ENCODE data around the gene ZNF862.
"Not testable (repeated sequence)": the region's sequence is repeated elsewhere in the genome, so short reads cannot be mapped to it uniquely, and the experiment has no call there.

Gene ZNF862

DNA sequence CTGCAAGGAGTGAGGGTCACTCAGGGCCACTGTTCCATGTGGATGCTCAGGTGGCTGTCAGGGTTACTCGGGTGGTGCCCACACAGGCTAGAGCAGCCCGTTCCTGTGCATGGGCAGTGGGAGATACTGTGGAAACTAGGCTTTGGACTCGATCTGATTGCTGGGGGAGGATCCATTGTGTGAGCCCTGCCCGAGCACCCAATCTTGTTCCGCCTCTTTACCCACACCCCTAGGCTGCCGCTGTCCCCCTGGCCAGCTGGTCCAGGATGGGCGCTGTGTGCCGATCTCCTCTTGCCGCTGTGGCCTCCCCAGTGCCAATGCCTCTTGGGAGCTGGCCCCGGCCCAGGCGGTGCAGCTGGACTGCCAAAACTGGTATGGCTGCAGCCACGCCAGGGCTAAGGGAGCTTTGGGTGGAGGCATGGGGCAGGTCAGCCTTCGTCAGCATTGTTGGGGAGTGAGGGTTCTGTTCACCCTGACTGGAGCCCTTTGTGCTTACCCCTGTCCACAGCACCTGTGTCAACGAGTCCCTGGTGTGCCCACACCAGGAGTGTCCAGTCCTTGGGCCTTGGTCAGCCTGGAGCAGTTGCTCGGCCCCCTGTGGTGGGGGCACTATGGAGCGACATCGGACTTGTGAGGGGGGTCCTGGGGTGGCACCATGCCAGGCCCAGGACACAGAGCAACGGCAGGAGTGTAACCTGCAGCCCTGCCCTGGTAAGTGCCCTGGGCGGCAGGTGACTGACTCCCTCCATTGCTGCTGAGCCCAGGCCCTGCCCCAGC, 12.4 kb upstream of the ZNF862 start:
- no peak for DNase-seq

DNA sequence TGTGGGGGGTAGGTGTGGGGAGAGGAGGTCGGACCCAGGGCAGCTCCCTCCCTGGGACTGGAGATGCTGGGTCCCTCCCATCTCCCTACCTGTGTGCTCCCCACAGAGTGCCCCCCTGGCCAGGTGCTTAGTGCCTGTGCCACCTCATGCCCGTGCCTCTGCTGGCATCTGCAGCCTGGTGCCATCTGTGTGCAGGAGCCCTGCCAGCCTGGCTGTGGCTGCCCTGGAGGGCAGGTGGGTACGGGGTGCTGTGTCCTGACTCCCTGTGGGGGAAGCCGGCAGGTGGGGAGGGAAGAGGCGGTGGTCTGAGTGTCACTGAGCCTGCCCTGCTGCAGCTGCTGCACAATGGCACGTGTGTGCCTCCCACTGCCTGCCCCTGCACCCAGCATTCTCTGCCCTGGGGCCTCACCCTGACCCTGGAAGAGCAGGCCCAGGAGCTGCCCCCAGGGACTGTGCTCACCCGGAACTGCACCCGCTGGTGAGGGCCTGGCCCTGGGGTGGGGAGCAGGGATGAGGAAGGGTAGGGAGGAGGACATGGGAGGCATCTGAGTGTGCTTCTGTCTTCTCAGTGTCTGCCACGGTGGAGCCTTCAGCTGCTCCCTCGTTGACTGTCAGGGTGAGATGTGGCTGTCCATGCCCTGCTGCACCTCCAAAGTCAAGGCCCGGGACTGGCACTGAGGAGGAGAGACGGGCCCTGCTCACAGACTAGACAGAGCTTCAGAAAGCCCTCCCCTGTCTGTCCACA, 11.7 kb upstream of the ZNF862 start:
- DNase-seq = no peak

DNA sequence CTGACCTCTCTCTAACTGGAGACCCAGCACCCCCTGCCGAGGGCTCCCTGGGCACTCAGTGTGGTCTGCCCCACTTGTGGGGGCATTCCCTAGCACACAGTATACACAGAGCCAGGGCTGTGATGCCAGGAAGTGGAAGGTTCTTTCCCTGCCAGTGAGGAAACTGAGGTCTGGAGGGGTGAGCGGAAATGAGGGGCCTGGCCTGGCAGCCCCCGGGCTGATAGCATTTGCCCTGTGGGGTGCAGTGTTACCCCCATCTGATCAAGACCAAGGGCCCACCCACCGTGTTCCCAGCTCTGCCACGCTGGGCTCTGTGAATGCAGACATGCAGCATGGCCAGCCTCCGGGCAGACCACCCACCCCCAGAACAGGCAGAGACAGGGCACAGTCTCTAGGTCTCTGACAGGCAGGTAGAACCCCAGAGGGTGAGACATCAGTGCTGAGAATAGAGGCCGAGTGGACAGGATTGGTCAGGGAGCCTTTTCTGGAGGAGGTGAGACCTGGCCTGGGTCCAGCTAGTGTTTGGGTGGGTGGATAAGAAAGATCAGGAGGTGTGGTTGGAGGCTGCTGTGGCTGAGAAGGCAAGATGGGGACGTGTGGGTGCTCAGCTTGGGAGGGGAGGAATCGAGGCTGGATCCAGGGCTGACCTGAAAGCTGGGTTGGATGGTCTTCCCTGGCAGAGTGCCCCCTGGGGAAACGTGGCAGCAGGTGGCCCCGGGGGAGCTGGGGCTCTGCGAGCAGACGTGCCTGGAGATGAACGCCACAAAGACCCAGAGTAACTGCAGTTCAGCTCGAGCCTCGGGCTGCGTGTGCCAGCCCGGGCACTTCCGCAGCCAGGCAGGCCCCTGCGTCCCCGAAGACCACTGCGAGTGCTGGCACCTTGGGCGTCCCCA, 10.8 kb upstream of the ZNF862 start:
- no peak for DNase-seq

DNA sequence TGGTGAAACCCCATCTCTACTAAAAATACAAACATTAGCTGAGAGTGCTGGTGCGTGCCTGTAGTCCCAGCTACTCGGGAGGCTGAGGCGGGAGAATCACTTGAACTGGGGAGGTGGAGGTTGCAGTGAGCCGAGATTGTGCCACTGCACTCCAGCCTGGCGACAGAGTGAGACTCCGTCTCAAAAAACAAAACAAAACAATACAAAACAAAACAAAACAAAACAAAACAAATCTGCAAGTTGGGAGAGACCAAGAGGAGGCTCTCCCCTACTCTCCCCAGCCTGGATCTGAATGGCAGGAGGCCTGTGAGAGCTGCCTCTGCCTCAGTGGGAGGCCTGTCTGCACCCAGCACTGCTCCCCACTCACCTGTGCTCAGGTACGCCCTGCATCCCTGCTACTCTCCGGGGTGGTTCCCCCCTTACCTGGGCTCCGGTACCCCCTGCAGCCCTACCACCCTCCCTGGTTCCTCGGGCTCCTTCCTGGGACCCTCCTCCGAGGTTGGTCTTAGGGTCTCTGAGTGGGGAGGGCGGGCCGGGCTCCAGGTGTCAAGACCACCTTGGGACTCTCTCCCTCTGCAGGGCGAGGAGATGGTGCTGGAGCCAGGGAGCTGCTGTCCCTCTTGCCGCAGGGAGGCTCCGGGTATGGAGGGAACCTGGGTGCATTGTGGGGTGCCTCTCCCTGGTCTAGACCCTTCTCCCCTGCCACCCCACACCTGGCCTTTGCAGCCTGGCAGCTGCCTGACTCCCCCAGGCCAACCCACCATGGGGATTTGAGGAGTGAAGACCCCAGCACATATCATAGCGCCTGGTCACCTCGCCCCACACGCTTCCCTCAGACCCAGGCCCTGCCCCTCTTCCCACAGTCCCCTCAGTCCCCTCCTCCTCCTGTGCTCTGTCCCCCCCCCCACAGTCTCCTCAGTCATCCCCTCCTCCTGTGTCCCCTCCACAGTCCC, 9.5 kb upstream of the ZNF862 start:
- DNase-seq = no peak

DNA sequence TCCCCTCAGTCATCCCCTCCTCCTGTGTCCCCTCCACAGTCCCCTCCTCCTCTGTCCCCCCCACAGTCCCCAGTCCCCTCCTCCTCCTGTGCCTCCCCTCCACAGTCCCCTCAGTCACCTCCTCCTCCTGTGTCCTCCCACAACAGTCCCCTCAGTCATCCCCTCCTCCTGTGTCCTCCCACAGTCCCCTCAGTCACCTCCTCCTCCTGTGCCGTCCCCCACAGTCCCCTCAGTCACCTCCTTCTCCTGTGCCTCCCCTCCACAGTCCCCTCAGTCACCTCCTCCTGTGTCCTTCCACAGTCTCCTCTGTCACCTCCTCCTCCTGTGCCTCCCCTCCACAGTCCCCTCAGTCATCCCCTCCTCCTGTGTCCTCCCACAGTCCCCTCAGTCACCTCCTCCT, 7.6 kb upstream of the ZNF862 start:
- not testable (repeated sequence) for DNase-seq

DNA sequence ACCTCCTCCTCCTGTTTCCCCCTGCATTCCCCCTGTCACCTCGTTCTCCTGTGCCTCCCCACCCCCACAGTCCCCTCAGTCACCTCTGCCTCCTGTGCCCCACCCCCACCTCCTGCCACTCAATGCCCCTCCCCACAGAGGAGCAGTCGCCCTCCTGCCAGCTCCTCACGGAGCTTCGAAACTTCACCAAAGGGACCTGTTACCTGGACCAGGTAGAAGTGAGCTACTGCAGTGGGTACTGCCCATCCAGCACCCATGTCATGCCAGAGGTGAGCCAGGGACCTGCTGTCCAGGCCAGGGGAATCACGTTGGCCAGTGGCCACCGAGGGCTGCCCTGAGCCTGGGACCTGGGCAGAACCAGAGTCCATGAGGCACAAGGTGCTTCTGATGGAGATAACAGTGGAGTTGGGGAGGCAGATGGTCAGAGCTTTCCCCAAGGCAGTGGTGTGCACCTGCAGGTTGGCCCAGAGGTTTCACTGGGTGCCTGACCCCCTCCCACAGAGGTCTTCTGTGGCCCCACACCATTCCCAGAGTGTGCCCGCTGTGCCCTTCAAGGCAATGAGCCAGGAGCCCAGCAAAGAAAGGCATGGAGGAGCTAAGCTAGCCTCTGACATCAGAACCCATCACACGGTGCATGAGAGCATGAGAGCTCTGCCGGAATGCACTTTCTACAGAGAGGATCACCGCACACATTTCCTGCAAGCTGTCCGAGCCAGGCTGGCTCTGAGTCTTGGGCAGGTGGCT, 7.0 kb upstream of the ZNF862 start:
- no peak for DNase-seq

DNA sequence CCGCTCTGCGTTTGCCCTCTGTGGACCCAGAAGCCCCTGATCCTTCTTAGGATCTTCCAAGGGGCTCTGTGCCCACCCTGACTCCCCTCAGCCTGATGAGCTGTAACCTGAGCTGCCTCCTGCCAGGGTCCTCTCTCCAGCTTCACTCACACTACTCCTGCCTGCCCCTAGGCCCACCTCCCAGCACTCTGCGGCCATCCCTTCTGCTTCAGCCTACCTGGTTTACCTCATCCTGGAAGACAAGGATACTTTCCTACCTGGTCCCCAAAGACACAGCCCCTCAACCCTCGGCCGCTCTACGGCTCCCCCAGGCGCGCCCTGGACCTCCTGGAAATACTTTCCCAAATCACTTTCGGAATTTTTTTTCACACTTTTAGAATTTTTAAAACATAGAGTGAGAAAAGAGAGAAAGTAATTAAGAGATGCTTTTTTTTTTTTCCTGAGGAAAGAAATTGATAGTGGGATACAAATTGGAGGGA, 6.4 kb upstream of the ZNF862 start:
- no peak for DNase-seq

DNA sequence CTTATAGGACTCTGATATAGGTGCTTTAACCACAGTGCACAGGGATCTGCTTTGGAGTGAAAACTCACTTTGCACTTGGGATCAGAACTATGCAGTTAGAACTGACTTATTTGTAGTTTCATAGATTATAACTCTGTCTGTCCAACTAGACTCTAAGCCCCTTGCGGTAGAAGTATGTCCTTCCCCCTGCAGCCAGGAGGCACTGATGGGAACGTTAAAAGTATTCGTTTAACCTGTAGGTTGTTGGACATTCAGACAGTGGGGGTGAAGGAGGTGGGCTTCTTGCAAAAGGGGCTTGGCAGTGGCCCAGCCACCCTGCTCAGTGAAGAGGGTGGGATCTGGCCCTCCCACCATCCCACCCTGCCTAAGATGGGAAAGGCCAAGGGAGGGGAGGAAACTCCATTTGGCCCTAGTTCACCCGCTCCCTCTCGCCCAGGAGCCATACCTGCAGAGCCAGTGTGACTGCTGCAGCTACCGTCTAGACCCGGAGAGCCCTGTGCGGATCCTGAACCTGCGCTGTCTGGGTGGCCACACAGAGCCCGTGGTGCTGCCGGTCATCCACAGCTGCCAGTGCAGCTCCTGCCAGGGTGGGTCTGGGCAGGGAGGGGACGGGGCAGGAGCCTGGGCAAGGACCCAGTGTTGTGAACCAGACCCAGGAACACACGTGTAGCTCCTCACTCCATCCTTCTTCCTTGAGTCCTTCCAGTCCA, 5.7 kb upstream of the ZNF862 start:
- DNase-seq = no peak

DNA sequence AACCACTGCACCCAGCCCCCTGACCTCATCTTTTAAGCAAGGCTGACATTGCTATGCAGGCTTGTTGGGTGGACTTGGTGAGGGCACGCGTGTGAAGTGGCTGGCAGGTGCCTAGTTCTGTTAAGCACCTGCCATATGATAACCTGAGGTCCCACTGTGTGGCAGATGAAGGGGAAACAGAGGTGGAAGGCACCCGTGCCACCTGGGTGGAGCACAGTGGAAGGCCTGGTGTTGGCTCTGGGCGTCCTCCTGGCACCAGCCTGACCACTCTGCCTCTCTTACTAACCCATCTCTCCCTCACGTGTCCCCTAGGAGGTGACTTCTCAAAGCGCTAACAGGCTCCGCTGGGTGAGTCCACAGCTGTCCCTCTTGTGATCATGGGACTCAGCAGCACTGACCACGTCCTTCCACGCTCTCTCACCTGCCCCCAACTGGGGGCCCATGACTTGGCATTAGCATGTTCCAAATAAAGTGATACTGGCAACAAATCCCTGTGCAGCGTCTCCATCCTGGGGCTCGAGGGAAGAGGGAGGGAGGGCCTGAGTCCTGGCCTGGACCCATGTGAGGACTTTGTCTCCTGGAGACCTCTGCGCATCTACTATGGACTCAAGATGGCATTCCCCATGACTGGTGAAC, 4.6 kb upstream of the ZNF862 start:
- DNase-seq = no peak

DNA sequence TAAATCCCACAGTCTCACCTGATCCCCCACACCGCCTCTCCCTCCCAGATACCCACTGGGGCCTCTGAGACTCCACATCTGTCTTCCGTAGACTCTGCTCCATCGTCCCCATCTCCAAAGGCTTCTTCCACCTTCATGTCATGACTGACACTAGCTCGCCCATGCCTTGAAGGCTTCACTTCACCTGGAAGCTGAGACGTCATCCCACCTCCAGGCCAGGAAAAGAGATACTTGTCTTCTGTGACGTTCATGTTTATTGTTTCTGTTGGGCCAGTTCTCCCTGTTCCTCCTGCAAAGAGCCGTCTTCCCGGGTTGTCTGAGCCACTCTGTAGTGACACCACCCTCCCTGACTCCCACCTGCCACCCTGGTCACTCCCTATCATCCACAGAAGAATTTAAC, 3.6 kb upstream of the ZNF862 start:
- DNase-seq = no peak

DNA sequence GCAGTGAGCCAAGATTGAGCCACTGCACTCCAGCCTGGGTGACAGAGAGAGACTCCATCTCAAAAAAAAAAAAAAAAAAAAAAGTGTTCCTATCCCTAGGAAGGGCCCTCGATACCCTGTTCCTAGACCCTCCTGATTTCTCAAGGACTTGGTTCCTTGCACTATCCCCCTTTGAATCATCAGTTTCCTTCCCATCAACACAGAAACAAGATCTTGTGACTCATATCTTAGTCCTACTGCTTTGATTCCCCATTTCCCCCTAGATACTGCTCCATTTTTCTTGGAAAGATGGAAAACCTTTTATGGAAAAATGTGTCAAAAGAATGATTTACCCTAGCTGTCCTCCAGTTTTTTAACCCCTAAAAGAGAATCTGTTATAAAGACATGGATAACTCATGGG, 1.7 kb upstream of the ZNF862 start:
- DNase-seq = no peak

DNA sequence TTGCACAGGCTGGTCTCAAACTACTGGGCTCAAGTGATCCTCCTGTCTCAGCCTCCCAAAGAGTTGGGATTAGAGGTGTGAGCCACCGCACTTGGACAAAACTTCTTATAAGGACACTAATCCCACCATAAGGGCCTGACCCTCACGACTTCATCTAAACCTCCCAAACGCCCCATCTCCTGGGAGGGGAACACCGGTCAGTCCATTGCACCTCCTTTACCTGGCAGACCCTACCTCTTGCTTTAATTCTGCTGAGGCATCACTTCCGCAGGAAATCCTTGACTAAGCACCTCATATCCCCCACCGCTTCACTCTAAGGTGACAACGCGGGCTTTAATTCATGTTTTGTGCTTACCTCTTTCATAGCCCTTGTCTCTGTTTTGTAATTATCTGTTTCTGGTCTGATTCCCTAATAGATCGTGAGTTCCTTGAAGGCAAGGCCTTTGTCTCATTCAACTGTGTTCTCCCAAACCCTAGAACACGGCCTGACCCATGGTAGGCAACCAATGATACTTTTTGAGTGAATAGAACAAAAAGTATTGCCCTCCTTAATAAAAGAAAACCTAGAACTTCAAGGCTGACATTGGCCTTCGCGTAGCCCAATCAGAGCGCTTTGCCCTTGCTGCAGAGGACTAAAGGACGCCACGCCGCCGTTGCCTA, 481 bp upstream of the ZNF862 start:
- no peak for DNase-seq

DNA sequence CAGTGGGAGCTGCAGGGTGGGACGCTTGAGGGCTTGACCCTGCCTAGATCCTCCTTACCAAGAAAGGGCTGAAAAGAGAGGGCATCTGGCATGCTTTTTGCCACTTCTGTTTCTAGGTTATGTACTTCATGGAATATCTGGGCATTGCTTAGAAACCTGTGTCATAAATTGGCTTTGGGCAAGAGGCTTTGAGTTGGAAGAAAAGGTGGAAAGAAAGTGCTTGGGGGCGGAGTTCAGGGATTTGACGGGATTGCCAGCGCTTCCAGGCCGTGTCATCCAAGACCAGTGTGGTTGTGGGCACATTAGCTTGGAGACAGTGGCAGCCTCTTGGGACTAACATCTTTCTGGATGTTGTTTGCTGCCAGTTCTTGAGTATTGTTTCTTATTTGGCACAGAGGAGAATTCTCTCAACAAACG, 825 bp downstream of the ZNF862 start:
- no peak for DNase-seq

DNA sequence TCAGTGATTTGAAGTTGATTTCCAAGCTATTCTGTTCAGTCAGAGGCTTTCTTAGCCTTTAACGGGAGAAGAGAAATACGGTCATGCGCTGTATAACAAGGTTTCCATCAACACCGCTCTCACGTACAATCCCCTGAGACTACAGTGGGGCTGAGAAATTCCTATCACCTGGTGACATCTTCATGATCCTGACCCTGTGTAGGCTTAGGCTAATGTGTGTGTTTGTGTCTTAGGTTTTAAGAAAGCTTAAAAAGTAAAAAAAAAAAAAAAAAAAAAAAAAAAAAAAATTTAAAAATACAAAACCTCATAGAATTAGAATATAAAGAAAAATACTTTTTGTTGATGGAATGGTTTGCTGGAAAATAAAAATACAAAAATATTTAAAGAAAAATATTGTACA, 1.8 kb downstream of the ZNF862 start:
- DNase-seq = no peak

DNA sequence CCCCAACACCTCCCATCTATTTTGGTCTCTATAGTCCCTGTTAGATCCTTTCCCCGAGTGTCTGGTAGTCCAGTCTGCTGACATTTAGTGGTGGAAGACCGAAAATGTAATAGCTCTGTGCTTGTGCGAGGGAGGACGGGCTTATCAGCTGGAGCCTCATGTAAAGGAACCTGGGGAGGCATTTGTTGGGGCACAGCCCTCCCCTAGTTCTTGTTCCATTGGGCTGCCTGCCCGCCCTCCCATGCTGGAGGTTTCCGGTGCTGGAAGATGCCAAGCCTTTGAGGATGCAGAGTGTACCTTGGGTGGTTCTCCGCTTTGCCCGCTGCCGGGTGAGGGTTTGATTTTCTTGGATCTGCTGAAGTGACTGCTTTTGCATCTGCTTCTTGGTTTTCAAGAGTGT, 5.4 kb downstream of the ZNF862 start:
- no peak for DNase-seq

DNA sequence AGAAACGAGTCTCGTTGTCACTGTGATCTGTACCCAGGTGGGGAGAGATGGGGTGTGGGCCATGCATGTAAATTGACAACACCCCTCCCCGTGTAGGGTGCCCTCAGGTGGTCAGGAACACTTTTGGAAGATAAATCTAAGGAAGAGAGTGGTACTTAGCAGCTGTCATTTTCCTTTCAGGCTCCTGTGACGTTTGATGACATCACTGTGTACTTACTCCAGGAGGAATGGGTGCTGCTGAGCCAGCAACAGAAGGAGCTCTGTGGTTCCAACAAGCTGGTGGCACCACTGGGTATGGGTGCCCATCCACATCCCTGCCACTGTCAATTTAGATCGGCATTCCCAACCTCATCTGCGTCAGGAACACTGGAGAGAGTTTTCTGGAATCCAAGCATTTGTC, 6.3 kb downstream of the ZNF862 start:
- no peak for DNase-seq

DNA sequence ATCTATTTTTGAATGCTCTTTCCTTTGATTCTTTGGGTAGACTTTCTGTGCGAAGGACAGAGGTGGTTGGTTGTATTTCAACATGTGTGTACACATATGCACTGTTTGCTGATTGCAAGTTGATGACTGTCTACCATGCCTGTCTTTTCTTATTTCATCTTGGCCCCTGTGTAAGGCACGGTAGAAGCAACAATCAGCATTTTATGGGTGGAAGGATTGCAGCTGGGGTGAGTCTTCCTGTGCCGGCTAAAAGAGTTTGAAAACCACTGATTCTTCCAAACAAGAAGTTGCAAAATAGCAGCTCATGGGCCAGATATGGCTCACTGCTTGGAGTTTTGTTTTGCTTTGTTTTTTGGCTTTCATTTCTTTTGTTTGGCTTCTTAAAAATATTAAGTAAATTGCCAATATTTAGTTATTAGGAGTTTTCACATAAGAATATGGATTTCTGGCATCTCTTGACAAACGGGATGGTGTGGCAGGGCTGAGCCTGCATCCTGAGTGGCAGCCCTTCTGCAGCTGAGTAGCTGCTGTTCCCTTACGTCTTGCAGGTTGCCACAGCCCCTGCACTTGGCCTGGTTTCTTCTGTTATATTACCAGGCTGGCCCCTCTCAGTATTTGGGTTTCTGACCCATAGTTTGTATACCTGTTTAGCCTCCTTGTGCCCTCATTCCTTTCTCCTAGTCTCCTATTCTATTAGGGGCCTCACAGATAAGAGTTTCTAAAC, 7.2 kb downstream of the ZNF862 start:
- DNase-seq = no peak

DNA sequence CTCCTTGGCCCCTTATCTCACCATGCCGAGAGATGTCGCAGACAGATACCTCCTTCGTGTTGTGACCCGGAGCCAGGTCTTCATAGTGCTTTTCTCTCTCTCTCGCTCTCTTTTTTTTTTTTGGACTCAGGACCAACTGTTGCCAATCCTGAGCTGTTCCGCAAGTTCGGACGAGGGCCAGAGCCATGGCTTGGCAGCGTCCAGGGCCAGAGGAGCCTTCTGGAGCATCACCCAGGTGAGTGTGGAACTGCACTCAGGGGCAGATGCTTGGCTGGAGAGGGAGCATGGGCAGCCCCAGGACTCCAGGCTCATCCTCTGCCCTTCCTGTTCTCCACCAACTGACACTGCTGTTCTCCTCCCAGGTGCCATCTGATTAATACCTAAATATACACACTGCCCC, 7.8 kb downstream of the ZNF862 start:
- DNase-seq = no peak

DNA sequence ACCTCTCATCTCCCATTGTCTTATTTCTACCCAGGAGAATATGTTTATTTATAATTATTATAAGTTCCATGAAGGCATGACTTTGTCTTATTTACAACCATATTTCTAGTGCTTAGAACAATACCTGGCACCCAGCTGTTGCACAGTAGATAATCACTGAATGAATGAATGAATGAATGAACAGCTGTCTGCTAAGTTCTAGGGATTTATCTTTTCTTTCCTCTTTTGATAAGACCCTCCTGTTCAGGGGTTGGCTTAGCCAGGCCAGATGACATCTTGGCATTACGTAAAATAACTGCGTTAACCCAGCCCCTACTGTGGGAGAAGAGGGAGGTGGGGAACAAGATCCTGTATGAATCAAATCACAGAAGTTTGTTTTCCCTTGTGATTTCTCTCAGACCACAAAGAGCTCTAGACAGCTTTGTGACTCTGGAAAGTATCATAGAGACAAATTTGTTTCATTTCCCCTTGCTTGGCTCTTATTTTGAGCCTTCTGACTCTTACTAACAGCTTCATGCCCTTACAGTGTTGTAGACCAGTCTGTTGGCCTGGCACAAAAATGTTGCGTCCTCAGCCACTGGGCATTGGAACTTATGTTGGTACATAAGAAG, 8.4 kb downstream of the ZNF862 start:
- no peak for DNase-seq

All from NCI-H774 (cell line).